Activated naive CD8-positive, alpha-beta T cell (primary cell): Measurements from ENCODE around the gene DCPS.
"Not testable (repeated sequence)": the region's sequence is repeated elsewhere in the genome, so short reads cannot be mapped to it uniquely, and the experiment has no call there.

Source experiments
- H3K27ac Mint-ChIP-seq: one replicate; pipeline ENCODE4 v1.8.0; 2021; ENCODE audit warnings: mixed read lengths
- H3K27me3 Mint-ChIP-seq: one replicate; pipeline ENCODE4 v1.8.0; 2021; ENCODE audit warnings: mixed read lengths
- H3K36me3 Mint-ChIP-seq: one replicate; pipeline ENCODE4 v1.8.0; 2021; ENCODE audit warnings: mixed read lengths
- H3K4me1 Mint-ChIP-seq: one replicate; pipeline ENCODE4 v1.8.0; 2021; ENCODE audit warnings: low read depth, mixed read lengths
- H3K4me3 Mint-ChIP-seq: one replicate; pipeline ENCODE4 v1.8.0; 2021; ENCODE audit warnings: mild to moderate bottlenecking, mixed read lengths
- H3K9me3 Mint-ChIP-seq: one replicate; pipeline ENCODE4 v1.8.0; 2021; ENCODE audit warnings: low read depth, mixed read lengths

DCPS gene

GRCh38 chr11:126303623-126304456, at the start of gene DCPS:
Gene DCPS, plus strand, starts transcription at chr11:126304060. Its CDS starts 21 bp downstream, at chr11:126304081.
- H3K4me1 Mint-ChIP-seq: peaks cover 38% of the 10 kb centered on the region
- H3K4me3 Mint-ChIP-seq: peak within 1 kb of the TSS; percentile 87
- H3K27ac Mint-ChIP-seq: peak within 1 kb of the TSS; percentile 98
- H3K9me3 Mint-ChIP-seq: peaks cover 3% of the 10 kb centered on the region
- no peaks in the 10 kb centered on the region for H3K27me3 Mint-ChIP-seq
- peaks cover 6% of the 10 kb centered on the region for H3K36me3 Mint-ChIP-seq

GRCh38 chr11:126254819-126255218, 49.0 kb upstream of the DCPS start:
- Mint-ChIP-seq H3K4me1 (no peaks in the 10 kb centered on the region), H3K36me3 (no peaks in the 10 kb centered on the region), H3K27ac (no peak overlapping the region), H3K4me3 (no peak overlapping the region), H3K27me3 (no peaks in the 10 kb centered on the region), H3K9me3 (no peaks in the 10 kb centered on the region)

DNA sequence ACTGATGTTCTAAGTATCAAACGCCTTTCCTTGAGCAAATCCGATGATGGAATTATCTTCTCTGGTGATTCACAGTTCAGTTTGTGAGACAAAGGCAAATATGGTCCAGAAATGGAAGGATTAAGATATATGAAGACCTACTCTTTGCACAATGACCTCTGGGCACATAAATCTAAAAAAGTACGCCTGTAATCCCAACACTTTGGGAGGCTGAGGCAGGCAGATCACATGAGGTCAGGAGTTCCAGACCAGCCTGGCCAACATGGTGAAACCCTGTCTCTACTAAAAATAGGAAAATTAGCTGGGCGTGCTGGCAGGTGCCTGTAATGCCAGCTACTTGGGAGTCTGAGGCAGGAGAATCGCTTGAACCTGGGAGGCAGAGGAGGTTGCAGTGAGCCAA, 48.4 kb upstream of the DCPS start:
- H3K4me3 Mint-ChIP-seq, H3K36me3 Mint-ChIP-seq, H3K4me1 Mint-ChIP-seq, H3K9me3 Mint-ChIP-seq, H3K27me3 Mint-ChIP-seq, H3K27ac Mint-ChIP-seq: not testable (repeated sequence)

DNA sequence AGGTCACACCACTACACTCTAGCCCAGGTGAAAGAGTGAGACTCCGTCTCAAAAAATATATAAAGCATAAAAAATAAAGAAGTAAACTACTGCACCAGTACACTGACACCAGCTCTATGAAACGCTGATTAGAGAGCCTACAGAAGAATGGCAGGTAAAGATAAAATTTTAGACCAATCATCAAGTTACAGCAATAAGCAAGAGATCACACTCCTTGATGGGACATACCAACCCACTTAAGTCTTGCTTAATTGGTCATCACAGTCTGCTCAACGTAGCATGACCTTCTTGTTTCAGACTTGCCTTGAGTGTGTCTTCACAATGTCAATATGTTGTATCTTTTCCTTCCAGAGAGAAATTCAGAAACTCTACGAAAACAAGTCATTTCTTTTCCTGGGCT, 47.6 kb upstream of the DCPS start:
- Mint-ChIP-seq H3K36me3 (no peaks in the 10 kb centered on the region), H3K4me1 (peaks cover under 1% of the 10 kb centered on the region), H3K4me3 (no peak overlapping the region), H3K27me3 (no peaks in the 10 kb centered on the region), H3K27ac (peak overlapping the region; percentile 36), H3K9me3 (no peaks in the 10 kb centered on the region)

- H3K4me1 Mint-ChIP-seq: peaks cover 1% of the 10 kb centered on the region
- H3K9me3 Mint-ChIP-seq: no peaks in the 10 kb centered on the region
- no peaks in the 10 kb centered on the region for H3K27me3 Mint-ChIP-seq
- no peaks in the 10 kb centered on the region for H3K36me3 Mint-ChIP-seq
- H3K4me3 Mint-ChIP-seq: no peak overlapping the region
- H3K27ac Mint-ChIP-seq: peak overlapping the region; percentile 23
Measured at GRCh38 chr11:126257144-126257543, 46.7 kb upstream of the DCPS start.

GRCh38 chr11:126257764-126258163, 46.1 kb upstream of the DCPS start:
- Mint-ChIP-seq H3K27ac (no peak overlapping the region), H3K4me3 (no peak overlapping the region), H3K9me3 (no peaks in the 10 kb centered on the region), H3K27me3 (no peaks in the 10 kb centered on the region), H3K36me3 (no peaks in the 10 kb centered on the region), H3K4me1 (peaks cover 1% of the 10 kb centered on the region)

DNA sequence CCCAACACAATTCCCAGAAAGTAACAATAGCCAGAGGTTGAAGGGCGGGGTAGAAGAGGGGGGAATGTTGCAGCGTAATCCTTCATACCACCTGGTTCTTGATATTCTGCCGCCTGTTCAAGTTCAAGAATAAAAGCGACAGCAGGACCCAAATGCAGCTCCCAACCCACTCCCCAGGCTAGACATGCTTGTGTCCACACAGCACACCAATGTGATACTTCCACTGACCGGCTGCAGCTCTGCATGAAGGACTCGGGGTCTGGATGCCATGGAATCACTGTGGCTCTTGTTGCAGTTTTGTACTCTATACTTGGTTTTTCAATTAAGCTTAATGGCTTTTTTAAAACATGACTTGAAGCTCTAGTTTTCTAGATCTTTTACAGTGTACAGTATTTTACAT, 41.6 kb upstream of the DCPS start:
- Mint-ChIP-seq H3K4me3 (no peak overlapping the region), H3K36me3 (peaks cover 2% of the 10 kb centered on the region), H3K27ac (peak overlapping the region; percentile 61), H3K9me3 (no peaks in the 10 kb centered on the region), H3K27me3 (no peaks in the 10 kb centered on the region), H3K4me1 (peaks cover 12% of the 10 kb centered on the region)

GRCh38 chr11:126263489-126263888, 40.4 kb upstream of the DCPS start:
- no peaks in the 10 kb centered on the region for H3K9me3 Mint-ChIP-seq
- peak overlapping the region; percentile 41 for H3K27ac Mint-ChIP-seq
- H3K27me3 Mint-ChIP-seq: no peaks in the 10 kb centered on the region
- H3K36me3 Mint-ChIP-seq: peaks cover 2% of the 10 kb centered on the region
- peaks cover 20% of the 10 kb centered on the region for H3K4me1 Mint-ChIP-seq
- H3K4me3 Mint-ChIP-seq: no peak overlapping the region

DNA sequence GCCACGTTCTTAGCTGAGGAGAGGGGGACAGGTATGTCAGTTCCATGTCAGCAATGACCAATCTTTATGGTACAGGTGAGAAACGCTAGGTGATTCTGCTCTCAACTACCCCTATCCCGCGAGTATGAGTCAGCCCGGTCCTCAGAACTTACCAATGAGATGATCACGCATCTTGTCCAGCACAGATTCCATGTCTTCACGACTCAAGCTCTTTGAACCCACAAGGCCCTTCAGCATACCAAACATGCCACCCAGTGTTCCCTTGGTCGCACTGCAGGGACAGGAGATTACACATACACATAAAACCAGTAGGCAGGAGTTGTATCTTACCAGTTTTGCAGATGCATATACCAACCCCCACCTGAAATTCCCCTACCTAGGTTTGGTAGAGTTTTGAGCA, 38.0 kb upstream of the DCPS start:
- Mint-ChIP-seq H3K27ac (peak overlapping the region; percentile 76), H3K36me3 (peaks cover 2% of the 10 kb centered on the region), H3K27me3 (no peaks in the 10 kb centered on the region), H3K4me1 (peaks cover 36% of the 10 kb centered on the region), H3K9me3 (no peaks in the 10 kb centered on the region), H3K4me3 (peak overlapping the region; percentile 23)

- Mint-ChIP-seq H3K4me3 (peak overlapping the region; percentile 97), H3K36me3 (peaks cover 5% of the 10 kb centered on the region), H3K9me3 (no peaks in the 10 kb centered on the region), H3K27ac (peak overlapping the region; percentile 95), H3K27me3 (no peaks in the 10 kb centered on the region), H3K4me1 (peaks cover 46% of the 10 kb centered on the region)
Measured at GRCh38 chr11:126267650-126268049, 36.2 kb upstream of the DCPS start.

- no peaks in the 10 kb centered on the region for H3K9me3 Mint-ChIP-seq
- no peaks in the 10 kb centered on the region for H3K27me3 Mint-ChIP-seq
- peaks cover 48% of the 10 kb centered on the region for H3K4me1 Mint-ChIP-seq
- peak overlapping the region; percentile 95 for H3K27ac Mint-ChIP-seq
- peak overlapping the region; percentile 97 for H3K4me3 Mint-ChIP-seq
- H3K36me3 Mint-ChIP-seq: peaks cover 8% of the 10 kb centered on the region
Measured at GRCh38 chr11:126268361-126268707, 35.5 kb upstream of the DCPS start.

DNA sequence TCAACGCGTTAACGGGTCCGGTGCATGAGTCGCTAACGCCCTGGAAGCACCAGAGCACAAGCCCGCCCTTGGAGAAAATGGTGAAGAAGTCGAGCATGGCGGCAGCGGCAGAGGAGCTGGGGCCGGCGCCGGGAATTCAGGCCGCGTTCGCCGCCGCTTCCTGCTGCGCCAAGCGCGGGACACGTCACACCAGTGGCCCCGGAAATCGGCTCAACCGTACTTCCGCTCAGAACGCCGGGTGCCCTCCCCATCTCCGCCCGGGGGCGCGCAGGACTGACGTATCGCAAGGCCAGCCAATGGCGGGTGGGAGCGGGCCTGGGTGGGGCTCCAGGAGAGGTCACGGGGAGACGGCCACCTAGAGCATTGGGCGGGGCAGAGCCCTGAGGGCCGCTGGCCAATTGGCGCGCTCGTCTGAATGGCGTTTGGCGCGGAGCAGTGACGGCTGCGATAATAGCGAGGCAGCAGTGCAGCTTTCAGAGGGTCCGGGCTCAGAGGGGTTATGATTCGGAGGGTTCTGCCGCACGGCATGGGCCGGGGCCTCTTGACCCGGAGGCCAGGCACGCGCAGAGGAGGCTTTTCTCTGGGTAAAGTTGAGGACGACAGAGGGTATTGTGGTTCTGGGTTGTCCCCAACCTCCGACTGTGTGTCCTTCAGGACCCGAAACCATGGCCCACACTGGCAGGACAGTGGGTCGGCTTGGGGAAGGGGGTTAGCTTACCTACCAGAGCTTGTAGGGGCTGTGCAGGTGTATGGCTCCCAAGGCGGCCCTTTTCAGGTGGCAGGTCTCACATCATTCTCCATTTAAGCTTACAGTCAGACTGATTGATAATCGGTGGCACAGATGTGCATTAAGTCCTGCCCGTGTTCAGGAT, 34.9 kb upstream of the DCPS start, which contains the start of the genes FOXRED1 and SRPRA:
Gene FOXRED1, plus strand, starts transcription at position 447 of the 872 bp plus-strand sequence. Its CDS starts 53 bp downstream, at position 500.
Gene SRPRA, minus strand, starts transcription at position 188 of the 872 bp plus-strand sequence. Its CDS starts 91 bp downstream, at position 97.
- Mint-ChIP-seq H3K27ac (peak within 1 kb of the TSS; percentile 95), H3K9me3 (no peaks in the 10 kb centered on the region), H3K36me3 (peaks cover 8% of the 10 kb centered on the region), H3K4me1 (peaks cover 48% of the 10 kb centered on the region), H3K4me3 (peak within 1 kb of the TSS; percentile 97), H3K27me3 (no peaks in the 10 kb centered on the region)

- H3K9me3 Mint-ChIP-seq: no peaks in the 10 kb centered on the region
- no peak overlapping the region for H3K4me3 Mint-ChIP-seq
- no peaks in the 10 kb centered on the region for H3K27me3 Mint-ChIP-seq
- H3K4me1 Mint-ChIP-seq: peaks cover 29% of the 10 kb centered on the region
- H3K27ac Mint-ChIP-seq: no peak overlapping the region
- H3K36me3 Mint-ChIP-seq: peaks cover 8% of the 10 kb centered on the region
Measured at GRCh38 chr11:126277322-126277721, 26.5 kb upstream of the DCPS start.

DNA sequence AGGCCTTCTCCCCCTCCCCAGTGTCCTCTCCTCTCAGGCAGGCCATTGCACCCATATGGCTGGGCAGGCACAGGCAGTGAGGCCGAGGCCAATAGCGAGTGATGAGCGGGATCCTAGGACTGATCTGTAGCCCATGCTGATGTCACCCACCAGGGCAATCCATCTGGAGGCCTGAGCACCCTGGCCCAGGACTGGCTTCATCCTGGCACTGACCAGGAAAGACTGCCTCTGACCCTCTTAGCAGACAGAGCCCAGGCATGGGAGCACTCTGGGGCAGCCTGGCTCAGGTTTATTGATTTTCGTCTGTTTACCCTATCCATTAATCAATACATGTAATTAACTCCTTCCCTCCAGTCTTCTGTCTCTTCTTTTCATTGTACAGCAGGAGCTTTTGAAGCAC, 26.1 kb upstream of the DCPS start:
- H3K4me1 Mint-ChIP-seq: peaks cover 28% of the 10 kb centered on the region
- H3K36me3 Mint-ChIP-seq: peaks cover 8% of the 10 kb centered on the region
- H3K27me3 Mint-ChIP-seq: no peaks in the 10 kb centered on the region
- H3K27ac Mint-ChIP-seq: no peak overlapping the region
- no peaks in the 10 kb centered on the region for H3K9me3 Mint-ChIP-seq
- no peak overlapping the region for H3K4me3 Mint-ChIP-seq

GRCh38 chr11:126279191-126279590, 24.7 kb upstream of the DCPS start:
- Mint-ChIP-seq H3K27me3 (no peaks in the 10 kb centered on the region), H3K9me3 (no peaks in the 10 kb centered on the region), H3K4me1 (peaks cover 35% of the 10 kb centered on the region), H3K4me3 (no peak overlapping the region), H3K36me3 (peaks cover 6% of the 10 kb centered on the region), H3K27ac (no peak overlapping the region)
